Measurements from ENCODE around the gene IL11RA.
A peak's percentile ranks its signal among the peaks of the same experiment; 100 is the strongest.

IL11RA gene

GRCh38 chr9:34623374-34624235, 28.4 kb upstream of the IL11RA start:
- in situ Hi-C loops (cut with MboI; ENCODE audit: low pct_unique_long_range_greater_than_20kb, low sequenced_read_pairs, unreplicated experiment): no loop called here
- TF ChIP-seq CTCF (IDR thresholded peaks at IDR 0.05; ENCODE audit: extremely low read depth, insufficient read depth, missing control alignments): no peak
- no peak for DNase-seq (ENCODE audit: low spot score)

- TF ChIP-seq CTCF (IDR thresholded peaks at IDR 0.05; ENCODE audit: extremely low read depth, insufficient read depth, missing control alignments): no peak
- in situ Hi-C loops (cut with MboI; ENCODE audit: low pct_unique_long_range_greater_than_20kb, low sequenced_read_pairs, unreplicated experiment): no loop called here
- no peak for DNase-seq (ENCODE audit: low spot score)
These were observed 27.4 kb upstream of the IL11RA start for GRCh38 chr9:34624475-34625185.

DNA sequence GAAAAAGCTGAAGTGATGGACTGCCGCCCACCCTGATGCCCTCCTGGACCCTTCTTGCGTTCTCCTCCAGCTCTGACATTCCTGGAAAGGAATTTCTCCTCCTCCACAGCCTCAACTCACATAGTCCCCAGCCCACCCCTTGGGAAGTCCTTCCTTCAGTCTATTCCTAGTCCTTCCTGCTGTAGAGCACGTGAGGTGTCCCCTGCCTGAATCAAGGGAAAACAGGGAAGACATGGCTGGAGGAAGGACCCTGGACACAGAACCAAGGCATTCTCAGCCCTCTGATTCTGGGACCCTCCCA, 26.8 kb upstream of the IL11RA start:
- no peak for TF ChIP-seq CTCF (IDR thresholded peaks at IDR 0.05; ENCODE audit: extremely low read depth, insufficient read depth, missing control alignments)
- no peak for DNase-seq (ENCODE audit: low spot score)
- in situ Hi-C loops (cut with MboI; ENCODE audit: low pct_unique_long_range_greater_than_20kb, low sequenced_read_pairs, unreplicated experiment): no loop called here

DNA sequence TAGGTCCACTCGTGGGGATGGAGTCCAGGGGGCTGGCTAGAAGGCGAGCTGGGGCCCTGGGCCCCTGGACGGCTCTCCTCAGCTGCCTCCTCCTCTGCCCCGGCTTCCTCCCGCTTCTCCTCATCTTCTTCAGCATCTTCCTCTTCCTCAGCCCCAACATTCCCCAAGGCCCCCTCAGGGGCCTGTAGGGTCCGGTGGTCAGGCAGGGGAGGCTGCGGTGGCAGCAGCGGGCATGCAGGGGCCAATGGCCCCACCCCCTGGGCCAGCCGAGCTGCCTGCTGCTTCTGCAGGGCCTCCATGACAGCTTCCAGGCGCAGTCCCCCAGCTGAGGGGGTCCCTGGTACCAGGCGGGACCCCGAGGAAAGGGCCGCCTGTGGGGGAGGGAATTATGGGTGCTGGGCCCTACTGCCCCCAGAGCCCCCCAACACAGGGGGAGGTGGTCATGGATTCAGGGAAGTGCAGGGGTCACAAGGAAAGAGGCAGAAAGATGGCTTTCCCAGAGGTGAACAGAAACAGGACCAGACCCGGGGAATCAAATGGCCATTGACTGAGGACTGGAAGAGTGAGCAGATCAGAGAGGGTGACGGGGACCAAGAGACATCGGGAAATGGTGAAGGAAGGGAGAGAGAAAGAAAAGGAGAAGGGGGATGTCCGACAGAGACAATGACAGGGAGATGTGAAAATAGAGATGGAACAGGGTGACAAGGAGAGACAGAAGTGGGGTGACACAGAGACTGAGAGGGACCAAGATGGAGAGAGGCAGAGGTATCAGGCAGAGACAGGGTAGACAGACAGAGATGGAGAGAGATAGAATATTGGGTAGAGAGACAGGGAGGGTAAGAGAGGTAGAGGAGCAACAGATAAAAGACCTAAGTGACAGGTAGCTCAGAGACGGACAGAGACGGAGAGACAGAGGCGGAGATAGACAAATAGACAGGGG, 24.0 kb upstream of the IL11RA start:
- TF ChIP-seq CTCF (IDR thresholded peaks at IDR 0.05; ENCODE audit: extremely low read depth, insufficient read depth, missing control alignments): no peak
- in situ Hi-C loops (cut with MboI; ENCODE audit: low pct_unique_long_range_greater_than_20kb, low sequenced_read_pairs, unreplicated experiment): no loop called here
- no peak for DNase-seq (ENCODE audit: low spot score)

DNA sequence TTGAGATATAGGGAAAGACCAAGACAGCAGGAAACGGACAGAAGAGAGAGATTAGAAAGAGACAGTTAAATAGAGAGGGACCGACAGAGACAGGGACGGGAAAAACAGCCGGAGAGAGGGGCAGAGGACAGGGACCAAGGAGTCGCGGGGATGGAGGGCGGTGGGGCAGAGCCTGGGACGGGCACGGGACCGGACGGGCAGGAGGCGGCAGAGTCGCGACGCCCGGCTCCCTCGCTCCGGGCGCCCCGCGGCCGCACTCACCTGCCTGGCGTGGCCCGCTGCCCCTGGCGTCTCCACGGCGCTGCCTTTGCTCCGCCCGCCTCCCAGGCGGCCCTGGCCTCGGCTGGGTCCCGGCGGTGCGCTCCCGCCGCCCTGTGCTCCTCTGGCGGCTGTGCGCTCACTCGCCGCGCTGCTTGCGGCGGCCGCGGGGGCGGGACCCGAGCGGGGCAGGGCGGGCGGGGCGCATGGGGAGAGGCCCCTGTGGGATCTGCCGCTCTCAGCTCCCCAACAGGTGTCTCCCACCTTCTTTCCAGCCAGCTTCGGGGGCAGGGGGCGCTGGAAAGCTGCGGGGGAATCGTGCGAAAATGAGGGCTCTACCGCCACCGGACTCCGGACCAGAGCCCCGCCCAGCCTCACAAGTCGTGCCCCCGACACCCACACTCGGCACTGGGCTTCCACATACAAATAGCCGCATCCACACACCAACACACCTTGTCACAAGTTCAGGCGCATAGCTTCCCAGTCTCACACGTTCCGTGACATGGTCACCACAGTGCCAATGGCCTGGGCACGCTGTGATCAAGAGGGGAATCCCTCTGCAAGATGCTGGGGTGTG, 23.1 kb upstream of the IL11RA start, which contains the start of gene ARID3C:
TSS of gene ARID3C (minus strand) at position 411 of the 835 bp plus-strand sequence. CDS start 1,052 bp downstream, outside the sequence.
- in situ Hi-C loops (cut with MboI; ENCODE audit: low pct_unique_long_range_greater_than_20kb, low sequenced_read_pairs, unreplicated experiment): no loop called here
- peak; percentile 14 for TF ChIP-seq CTCF (IDR thresholded peaks at IDR 0.05; ENCODE audit: extremely low read depth, insufficient read depth, missing control alignments)
- DNase-seq (ENCODE audit: low spot score): peak; percentile 65

Data from GM13977 (cell line).